Measurements from ENCODE around the gene BRD4.

The BRD4 gene

DNA sequence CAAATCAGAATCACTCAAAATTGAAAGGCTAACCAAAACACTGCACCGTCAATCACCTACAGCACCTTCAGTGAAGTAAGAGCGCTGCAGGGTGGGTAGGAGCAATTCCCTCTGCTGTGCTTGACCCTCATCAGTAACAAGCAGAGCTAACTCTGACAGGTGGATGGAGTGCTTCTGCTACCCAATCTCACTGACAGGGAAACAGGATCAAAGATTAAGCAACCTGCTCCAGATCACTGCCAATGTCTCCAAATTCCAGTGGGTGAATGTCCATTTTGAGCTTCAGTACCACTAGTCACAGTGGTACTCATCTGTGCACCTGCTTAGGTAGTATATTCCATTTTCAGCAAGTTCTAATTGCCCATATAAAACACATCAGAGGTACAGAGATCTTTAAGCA, 25.2 kb downstream of the BRD4 start:
- no peak for DNase-seq

GRCh38 chr19:15305582-15306334, 26.6 kb downstream of the BRD4 start:
- DNase-seq = no peak

- no peak for DNase-seq
Measured at GRCh38 chr19:15304140-15304705, 28.1 kb downstream of the BRD4 start.

DNA sequence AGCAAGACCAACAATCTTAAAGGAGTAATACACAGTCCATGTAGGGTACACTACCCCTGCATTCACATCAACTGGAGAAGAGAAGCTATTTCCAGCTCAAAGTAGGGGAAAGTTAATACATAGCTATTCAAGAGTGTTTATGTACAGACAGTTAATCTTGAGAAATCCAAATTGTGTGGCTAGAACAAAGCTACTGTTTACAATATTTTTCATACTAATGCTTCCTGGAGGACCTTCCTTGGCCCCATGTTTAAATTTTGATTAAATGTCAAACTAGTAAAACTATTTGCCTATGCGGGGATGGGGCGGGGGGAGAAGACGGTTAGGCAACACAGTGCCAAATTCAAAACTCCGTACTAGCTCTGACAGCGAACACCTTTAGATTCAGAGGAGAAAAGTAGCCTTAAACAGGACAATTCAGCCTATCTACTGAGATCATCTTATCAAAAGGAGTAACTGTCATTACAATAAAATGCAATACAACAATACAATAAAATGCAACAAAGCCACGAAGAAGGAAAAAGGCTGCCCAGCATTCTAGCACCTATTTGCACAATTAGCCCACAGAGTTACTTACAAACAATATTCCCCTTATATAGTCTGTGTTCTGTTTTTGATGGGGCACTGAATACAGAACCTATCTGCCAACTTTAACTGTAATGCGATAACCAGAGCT, 29.1 kb downstream of the BRD4 start:
- DNase-seq = no peak

- no peak for DNase-seq
Measured at GRCh38 chr19:15300533-15301197, 31.7 kb downstream of the BRD4 start.

- no peak for DNase-seq
Measured at GRCh38 chr19:15299568-15300409, 32.5 kb downstream of the BRD4 start.

DNA sequence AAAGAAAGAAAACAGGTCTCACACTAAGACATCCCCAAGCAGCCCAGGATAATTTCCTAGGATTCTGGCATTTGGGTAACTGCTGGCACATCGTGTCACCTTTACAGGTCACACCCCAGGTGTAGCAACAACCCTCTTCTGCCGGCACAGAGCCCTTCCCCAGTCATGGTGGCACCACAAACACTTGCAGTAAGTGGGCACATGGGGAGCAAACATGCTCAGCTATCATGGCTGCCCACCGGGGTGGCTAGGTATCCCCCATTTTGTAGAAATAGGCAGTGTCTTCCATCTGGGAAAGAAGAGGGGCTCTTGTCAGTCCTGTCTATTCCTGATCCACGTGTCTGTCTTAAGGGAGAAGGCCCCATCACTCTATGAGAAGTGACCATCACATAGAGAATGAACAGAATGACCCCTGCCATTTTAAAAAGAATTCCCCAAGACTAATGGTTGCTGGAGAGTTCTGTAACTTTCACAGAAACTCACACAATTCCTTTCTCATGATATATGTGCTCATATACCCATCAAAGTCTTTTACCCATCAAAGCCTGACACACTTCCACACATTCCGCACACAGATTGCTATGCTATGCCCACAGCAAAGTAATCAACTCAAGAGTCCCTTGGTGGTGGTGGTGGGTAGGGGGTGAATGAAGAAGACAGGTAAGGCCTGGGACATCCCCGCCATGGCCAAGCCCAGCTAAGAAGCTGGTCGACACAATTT, 33.3 kb downstream of the BRD4 start:
- DNase-seq = no peak

DNA sequence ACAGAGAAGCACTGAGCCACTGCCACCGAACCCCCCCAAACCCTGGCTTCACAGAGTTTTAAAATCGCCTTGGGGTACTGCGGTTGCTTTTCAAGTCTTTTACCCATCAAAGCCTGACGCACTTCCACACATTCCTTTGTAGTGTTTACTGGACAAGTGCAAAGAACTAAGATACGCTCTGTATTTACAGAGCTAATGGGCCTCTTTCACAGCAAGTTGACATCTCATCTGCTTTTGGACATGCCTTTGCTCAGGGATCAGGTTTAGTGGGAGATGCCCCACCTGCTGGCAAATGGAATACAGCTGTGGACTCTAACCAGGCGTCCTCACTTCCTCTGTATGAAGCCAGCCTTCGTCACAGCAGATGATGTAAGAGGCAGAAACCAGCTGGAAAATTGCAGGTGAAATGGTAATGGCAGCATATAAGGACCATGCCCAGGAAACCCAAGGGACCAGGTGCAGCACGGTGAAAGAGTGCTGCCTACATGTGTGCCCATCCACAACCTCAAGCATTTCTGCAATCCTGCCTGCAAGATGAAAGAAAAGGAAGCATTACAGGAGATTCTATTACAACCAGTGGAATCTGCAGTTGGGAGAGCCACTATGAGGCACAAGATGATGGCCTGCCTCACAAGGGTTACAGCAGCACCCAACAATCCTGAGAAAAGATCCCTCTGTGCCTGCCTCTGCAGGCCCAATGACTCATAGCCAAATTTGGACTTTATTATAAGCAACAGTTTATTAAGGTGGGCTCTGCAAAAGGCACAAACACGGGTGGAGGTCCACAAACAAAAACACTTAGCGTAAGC, 34.7 kb downstream of the BRD4 start:
- DNase-seq = no peak

GRCh38 chr19:15296841-15297415, 35.4 kb downstream of the BRD4 start:
- DNase-seq = no peak

DNA sequence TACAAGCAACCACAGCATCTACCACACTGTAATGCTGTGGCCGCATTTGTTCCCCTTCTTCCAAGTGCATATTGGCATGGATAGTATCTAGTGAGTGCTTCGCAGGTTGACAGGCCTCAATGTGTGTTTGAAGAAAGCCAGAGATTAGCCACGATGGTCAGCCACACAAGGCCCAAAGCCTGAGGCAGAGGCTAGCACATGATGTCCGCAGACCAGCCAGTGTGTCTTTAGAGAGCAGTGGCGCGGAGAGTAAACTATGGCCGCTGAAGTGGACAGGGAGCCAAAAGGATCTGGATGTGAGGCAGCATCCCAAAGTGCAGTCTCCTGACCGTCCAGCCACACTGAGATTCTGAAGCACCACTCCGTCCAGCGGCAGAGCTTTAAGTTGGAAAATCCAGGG, 36.0 kb downstream of the BRD4 start:
- no peak for DNase-seq

GRCh38 chr19:15294561-15294990, 37.8 kb downstream of the BRD4 start:
- peak; percentile 20 for DNase-seq

DNA sequence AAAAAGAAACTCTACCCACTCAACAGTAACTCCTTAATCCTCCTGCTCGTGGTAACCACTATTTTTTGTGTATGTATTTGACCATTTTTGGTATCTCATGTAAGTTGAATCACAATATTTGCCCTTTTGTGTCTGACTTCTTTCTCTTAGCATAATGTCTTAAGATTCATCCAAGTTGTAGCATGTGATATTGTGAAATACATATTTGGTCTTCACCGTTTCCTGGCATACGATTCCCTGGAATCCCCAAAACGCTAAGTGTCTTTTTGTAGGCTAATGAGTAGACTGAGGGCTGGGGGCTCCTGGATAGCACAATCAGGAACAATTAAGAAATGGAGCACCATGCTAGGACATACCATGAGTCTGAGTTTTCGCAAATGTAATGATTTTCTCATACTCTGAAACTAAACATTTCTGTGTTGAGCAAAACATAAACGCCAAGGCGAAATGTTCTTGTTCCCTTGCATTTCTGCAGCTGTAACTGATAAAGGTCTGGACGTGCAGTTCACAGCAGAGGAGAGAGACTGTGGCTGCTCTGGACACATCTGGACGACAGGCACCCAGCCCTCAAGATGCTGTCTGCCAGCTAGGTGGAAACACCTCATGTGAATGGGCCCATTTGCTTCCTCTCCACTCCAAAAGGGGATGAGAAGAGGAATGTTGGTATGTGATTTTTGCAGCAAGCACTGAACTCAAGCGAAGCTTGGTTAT, 38.4 kb downstream of the BRD4 start:
- DNase-seq = no peak

DNA sequence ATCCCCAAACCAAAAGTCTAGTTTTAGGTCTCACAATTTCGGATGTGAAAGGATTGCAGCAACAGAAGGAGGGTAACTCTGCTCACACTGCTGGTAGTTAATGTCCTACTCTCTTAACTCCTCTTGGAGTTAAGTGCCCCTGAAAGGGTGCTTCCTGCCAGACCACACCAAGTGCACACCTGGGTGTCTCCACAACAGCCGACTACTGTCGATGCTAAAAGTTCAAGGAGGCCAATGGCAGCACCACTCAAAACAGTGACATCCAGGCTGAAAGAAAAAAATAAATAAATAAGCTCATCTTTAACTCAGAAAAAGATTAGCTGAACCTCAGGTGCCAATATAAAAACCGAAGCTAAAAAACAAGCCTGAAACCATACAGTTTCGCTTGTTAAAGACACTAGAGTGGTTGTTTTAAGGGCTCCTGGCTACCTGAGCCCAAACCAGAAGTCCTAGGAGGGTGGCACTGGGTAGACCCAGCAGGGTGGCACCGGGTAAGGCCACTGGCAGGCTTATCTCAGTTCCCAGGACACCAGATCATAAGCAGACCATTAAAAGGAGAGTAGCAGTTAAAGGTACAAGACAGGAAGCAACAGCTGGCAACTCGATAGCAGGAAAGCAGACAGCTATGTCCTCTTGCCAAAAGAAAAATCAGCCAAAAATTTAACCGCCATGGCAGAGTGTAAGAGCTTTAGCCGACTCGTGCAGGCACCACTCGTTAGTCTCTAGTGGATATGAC, 39.3 kb downstream of the BRD4 start:
- DNase-seq = peak; percentile 57

GRCh38 chr19:15292140-15292539, 40.2 kb downstream of the BRD4 start:
- peak; percentile 45 for DNase-seq

DNA sequence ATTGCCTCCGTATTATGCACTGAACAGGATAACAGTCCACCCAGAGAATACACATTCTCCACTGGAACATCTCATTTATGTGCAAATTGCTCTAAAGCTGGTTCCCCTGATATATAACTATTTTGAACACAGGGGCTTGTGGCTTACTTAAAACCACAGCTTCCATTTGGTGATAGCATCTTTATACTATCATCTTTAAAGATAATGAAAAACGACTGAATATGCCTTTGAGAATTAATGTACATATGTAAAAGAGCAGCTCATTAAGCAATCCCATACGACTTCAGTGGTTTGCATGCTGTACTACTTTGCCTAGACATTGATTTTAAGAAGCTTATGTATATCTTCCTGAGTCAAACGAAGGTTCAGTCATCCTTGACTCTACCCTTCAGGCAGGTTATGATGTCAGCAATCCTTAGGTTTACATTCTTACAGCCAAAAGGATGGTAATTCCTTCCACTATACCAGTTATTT, 40.8 kb downstream of the BRD4 start:
- DNase-seq = no peak

- DNase-seq = peak; percentile 17
Measured at GRCh38 chr19:15291089-15291488, 41.2 kb downstream of the BRD4 start.

DNA sequence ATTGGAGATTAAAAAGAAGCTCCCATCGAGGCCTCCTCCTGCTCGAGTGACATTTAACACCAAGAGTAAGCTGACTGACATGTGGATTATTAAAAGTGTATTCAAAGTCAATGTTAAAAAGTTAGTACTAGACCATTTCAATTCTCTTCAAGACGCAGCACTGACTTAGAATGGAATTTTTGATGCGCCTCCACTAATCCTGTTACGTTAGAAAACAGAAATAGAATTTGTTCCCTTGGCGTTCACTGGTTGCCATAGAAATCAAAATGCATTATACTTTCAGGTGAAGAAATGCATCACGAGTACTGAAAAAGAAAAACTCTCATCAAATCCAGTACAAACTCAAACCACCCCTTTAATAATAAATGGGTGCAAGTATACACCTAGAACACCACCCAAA, 42.2 kb downstream of the BRD4 start:
- no peak for DNase-seq

GRCh38 chr19:15289673-15290072, 42.7 kb downstream of the BRD4 start:
- no peak for DNase-seq
